Measurements from ENCODE around the gene PREX1.

The PREX1 gene

DNA sequence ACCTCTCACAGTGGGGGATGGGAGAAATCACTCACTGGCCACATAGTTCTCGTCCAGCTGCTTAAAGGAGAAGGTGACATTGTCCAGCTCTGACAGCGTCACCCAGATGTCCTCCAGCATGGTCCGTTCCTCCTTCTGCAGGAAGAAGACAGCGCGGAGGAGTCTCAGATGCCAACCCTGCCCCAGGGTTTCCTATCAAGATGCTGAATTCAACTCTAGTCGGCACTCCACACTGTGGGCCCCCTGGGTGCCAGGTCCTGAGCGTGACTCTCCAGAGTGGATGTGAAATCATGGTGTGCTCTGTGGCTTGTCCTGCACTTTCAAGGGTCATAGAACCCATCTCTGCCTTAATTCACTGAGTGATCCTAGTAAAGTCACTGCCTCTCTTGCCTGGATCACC, 193.2 kb downstream of the PREX1 start:
- Histone ChIP-seq H3K4me3 (ENCODE audit: low read length) (no peak overlapping the region), H3K27me3 (ENCODE audit: insufficient read depth, low read length) (no peaks in the 10 kb centered on the region), H3K27ac (ENCODE audit: low read length) (no peak overlapping the region), H3K36me3 (ENCODE audit: insufficient read depth, low read depth, low read length) (peaks cover 10% of the 10 kb centered on the region; the same call in 1 of the 2 replicates), H3K9me3 (ENCODE audit: insufficient read depth, low read depth, low read length) (no peaks in the 10 kb centered on the region), H3K4me1 (ENCODE audit: insufficient read depth, low read length) (no peaks in the 10 kb centered on the region), H3K9ac (ENCODE audit: low read depth, low read length) (no peak overlapping the region)

DNA sequence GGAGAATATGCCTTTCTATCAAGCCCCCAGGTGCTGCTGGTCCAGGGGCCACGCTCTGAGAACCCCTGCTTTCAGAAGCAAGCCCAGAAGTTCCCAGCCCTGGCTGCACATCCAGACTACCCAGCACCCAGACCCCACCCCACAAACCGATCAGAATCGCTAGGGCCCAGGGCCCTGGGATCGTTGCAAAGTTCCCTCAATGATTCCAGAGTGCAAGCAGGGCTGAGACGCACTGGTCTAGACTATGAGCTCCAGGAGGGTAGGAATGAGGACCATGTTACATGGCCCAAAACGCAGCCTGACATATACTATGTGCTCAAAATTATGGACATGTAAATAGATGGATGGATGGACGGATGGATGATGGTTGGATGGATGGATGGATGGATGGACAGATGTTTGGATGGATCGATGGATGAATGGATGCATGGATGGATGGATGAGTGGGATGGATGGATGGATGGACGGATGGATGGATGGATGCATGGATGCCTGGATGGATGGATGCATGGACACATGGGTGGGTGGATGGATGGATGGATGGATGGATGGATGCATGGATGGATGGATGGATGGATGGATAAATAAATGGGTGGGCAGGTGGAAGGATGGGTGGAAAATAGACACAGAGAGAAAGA, 194.1 kb downstream of the PREX1 start:
- Histone ChIP-seq H3K36me3 (ENCODE audit: insufficient read depth, low read depth, low read length) (peaks cover 6% of the 10 kb centered on the region; the same call in 1 of the 2 replicates), H3K27ac (ENCODE audit: low read length) (no peak overlapping the region), H3K9ac (ENCODE audit: low read depth, low read length) (no peak overlapping the region), H3K9me3 (ENCODE audit: insufficient read depth, low read depth, low read length) (no peaks in the 10 kb centered on the region), H3K4me1 (ENCODE audit: insufficient read depth, low read length) (no peaks in the 10 kb centered on the region), H3K4me3 (ENCODE audit: low read length) (no peak overlapping the region), H3K27me3 (ENCODE audit: insufficient read depth, low read length) (no peaks in the 10 kb centered on the region)

- H3K27ac ChIP-seq (ENCODE audit: low read length), result no peak overlapping the region
- H3K4me1 ChIP-seq (ENCODE audit: insufficient read depth, low read length), result no peaks in the 10 kb centered on the region
- no peaks in the 10 kb centered on the region for H3K9me3 ChIP-seq (ENCODE audit: insufficient read depth, low read depth, low read length)
- no peaks in the 10 kb centered on the region; the same call in 1 of the 2 replicates for H3K36me3 ChIP-seq (ENCODE audit: insufficient read depth, low read depth, low read length)
- H3K9ac ChIP-seq (ENCODE audit: low read depth, low read length), result no peak overlapping the region
- H3K27me3 ChIP-seq (ENCODE audit: insufficient read depth, low read length), result no peaks in the 10 kb centered on the region
- H3K4me3 ChIP-seq (ENCODE audit: low read length), result no peak overlapping the region
Observed at GRCh38 chr20:48632825-48633619, 194.8 kb downstream of the PREX1 start.

DNA sequence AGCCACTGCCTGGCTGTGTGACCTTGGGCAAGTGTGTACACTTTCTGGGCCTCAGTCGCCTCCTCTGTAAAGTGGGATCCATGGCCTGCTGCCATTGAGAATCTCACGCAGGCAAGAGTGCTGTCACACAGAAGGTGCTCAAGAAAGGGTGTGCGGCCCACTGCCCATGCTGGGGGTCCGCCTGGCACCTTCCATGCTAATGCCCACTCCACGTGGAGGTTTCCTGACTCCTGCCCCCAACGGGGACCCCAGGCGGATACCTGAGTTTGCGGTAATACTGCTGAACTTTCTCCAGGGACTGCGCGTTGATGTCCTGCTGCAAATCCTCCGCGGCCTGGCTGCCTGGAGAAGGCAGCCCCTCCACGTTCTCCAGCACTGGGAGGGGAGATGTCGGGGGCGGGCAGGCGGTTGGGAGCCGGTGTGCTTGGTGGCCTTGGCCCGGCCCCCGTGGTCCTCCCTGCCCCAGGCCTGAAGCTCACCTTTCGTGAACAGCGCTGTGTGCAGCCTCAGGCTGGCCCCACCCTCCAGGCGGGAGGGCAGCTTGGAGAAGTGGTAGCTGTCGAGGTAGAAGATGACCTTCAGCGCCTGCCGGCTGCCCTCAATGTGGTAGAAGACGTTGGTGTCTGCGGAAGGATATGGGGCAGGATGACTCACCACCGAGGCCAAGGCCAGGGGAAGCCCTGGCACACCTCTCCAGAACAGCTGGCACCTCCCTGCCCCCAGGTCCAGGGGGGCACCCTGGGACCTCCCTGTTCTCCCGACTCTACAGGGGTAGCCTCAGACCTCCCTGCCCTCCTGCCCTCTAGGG, 195.6 kb downstream of the PREX1 start:
- Histone ChIP-seq H3K36me3 (ENCODE audit: insufficient read depth, low read depth, low read length) (no peaks in the 10 kb centered on the region; the same call in 1 of the 2 replicates), H3K9ac (ENCODE audit: low read depth, low read length) (no peak overlapping the region), H3K4me1 (ENCODE audit: insufficient read depth, low read length) (no peaks in the 10 kb centered on the region), H3K27me3 (ENCODE audit: insufficient read depth, low read length) (no peaks in the 10 kb centered on the region), H3K4me3 (ENCODE audit: low read length) (no peak overlapping the region), H3K9me3 (ENCODE audit: insufficient read depth, low read depth, low read length) (no peaks in the 10 kb centered on the region), H3K27ac (ENCODE audit: low read length) (no peak overlapping the region)

- Histone ChIP-seq H3K27me3 (ENCODE audit: insufficient read depth, low read length) (no peaks in the 10 kb centered on the region), H3K4me3 (ENCODE audit: low read length) (no peak overlapping the region), H3K36me3 (ENCODE audit: insufficient read depth, low read depth, low read length) (no peaks in the 10 kb centered on the region; the same call in 1 of the 2 replicates), H3K27ac (ENCODE audit: low read length) (no peak overlapping the region), H3K4me1 (ENCODE audit: insufficient read depth, low read length) (no peaks in the 10 kb centered on the region), H3K9me3 (ENCODE audit: insufficient read depth, low read depth, low read length) (no peaks in the 10 kb centered on the region), H3K9ac (ENCODE audit: low read depth, low read length) (no peak overlapping the region)
Observed at GRCh38 chr20:48631114-48632016, 196.4 kb downstream of the PREX1 start.

- no peak overlapping the region for H3K27ac ChIP-seq (ENCODE audit: low read length)
- no peaks in the 10 kb centered on the region for H3K9me3 ChIP-seq (ENCODE audit: insufficient read depth, low read depth, low read length)
- no peak overlapping the region for H3K9ac ChIP-seq (ENCODE audit: low read depth, low read length)
- no peaks in the 10 kb centered on the region for H3K4me1 ChIP-seq (ENCODE audit: insufficient read depth, low read length)
- no peaks in the 10 kb centered on the region; the same call in 1 of the 2 replicates for H3K36me3 ChIP-seq (ENCODE audit: insufficient read depth, low read depth, low read length)
- H3K27me3 ChIP-seq (ENCODE audit: insufficient read depth, low read length), result no peaks in the 10 kb centered on the region
- H3K4me3 ChIP-seq (ENCODE audit: low read length), result no peak overlapping the region
Observed at GRCh38 chr20:48630342-48631075, 197.3 kb downstream of the PREX1 start.

DNA sequence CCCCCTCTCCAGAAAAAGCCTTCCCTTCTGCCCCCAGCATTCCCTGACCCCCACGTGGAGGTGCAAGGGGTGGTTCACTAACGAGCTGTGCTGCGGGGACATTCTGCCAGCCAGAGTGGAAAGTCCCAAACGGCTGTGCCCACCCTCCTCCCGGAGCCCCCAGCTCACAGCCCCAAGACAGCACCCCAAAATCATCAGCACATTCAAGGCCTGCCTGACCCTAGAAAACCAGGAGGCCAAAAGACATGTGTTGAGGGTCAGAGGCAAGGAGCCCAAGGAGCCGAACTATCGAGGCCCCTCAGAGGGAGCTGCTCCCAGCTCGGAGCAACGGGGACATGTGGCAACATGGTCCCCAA, 197.9 kb downstream of the PREX1 start:
- no peak overlapping the region for H3K27ac ChIP-seq (ENCODE audit: low read length)
- H3K36me3 ChIP-seq (ENCODE audit: insufficient read depth, low read depth, low read length), result no peaks in the 10 kb centered on the region; the same call in 1 of the 2 replicates

GRCh38 chr20:48629069-48629959, 198.5 kb downstream of the PREX1 start:
- Histone ChIP-seq H3K4me1 (ENCODE audit: insufficient read depth, low read length) (no peaks in the 10 kb centered on the region), H3K36me3 (ENCODE audit: insufficient read depth, low read depth, low read length) (no peaks in the 10 kb centered on the region; the same call in 1 of the 2 replicates), H3K27me3 (ENCODE audit: insufficient read depth, low read length) (no peaks in the 10 kb centered on the region), H3K27ac (ENCODE audit: low read length) (no peak overlapping the region), H3K9me3 (ENCODE audit: insufficient read depth, low read depth, low read length) (no peaks in the 10 kb centered on the region), H3K9ac (ENCODE audit: low read depth, low read length) (no peak overlapping the region), H3K4me3 (ENCODE audit: low read length) (no peak overlapping the region)

More for the DNA sequence above, 197.9 kb downstream of the PREX1 start:
- Histone ChIP-seq H3K9ac (ENCODE audit: low read depth, low read length) (no peak overlapping the region), H3K27me3 (ENCODE audit: insufficient read depth, low read length) (no peaks in the 10 kb centered on the region), H3K9me3 (ENCODE audit: insufficient read depth, low read depth, low read length) (no peaks in the 10 kb centered on the region), H3K4me1 (ENCODE audit: insufficient read depth, low read length) (no peaks in the 10 kb centered on the region), H3K4me3 (ENCODE audit: low read length) (no peak overlapping the region)

DNA sequence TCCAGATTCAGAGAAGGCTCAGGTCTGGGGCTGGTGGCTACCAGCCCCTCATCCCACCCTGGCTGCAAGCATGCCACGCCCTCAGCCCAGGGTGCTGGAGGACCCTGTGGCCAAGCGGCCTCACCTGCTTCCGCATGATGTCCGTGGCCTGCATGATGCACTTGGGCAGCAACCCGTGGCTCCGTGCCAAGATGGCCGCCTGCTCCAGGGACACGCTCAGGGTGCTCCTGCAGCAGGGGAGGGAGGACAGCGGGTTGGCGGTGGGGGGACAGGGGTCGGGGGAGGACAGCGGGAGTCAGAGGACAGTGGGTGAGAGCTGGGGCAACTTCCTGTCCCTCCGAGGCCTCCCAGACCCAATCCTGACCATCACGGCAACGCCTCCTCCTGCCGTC, 200.1 kb downstream of the PREX1 start:
- no peaks in the 10 kb centered on the region for H3K9me3 ChIP-seq (ENCODE audit: insufficient read depth, low read depth, low read length)
- no peak overlapping the region for H3K4me3 ChIP-seq (ENCODE audit: low read length)
- H3K27ac ChIP-seq (ENCODE audit: low read length), result no peak overlapping the region
- no peaks in the 10 kb centered on the region for H3K27me3 ChIP-seq (ENCODE audit: insufficient read depth, low read length)
- no peak overlapping the region for H3K9ac ChIP-seq (ENCODE audit: low read depth, low read length)
- no peaks in the 10 kb centered on the region; the same call in 1 of the 2 replicates for H3K36me3 ChIP-seq (ENCODE audit: insufficient read depth, low read depth, low read length)
- H3K4me1 ChIP-seq (ENCODE audit: insufficient read depth, low read length), result no peaks in the 10 kb centered on the region
